Measurements from ENCODE around the gene ANKRD53.
A peak's percentile ranks its signal among the peaks of the same experiment; 100 is the strongest.

Gene ANKRD53

DNA sequence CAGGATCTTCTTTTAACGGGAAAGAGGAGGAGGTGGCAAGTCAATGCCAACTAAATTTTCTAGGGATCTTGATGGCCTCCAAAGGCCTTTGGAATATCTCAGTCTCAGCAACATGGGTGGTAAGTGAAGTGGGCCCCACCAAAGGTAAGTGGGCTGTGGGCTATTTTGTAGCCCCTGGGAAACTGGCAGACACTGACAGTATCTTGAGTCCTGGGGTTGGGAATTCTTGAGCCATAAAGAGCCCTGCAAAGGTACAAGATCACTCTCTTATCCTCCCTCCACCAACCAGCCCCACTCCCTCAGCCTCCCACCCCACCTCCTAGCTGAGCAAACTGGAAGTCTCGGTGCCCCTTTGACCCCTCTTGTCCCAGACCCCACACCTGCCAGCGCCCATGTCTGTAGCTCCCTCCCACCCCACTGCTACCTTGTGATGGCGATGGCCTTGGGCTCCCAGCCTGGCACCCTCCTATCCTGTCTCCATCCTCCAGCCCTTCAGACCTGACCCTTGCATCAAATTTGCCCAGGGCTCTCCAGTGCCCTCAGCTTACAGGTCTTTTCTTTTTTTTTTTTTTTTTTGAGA is 34.2 kb upstream of the ANKRD53 start:
- no peak for DNase-seq

DNA sequence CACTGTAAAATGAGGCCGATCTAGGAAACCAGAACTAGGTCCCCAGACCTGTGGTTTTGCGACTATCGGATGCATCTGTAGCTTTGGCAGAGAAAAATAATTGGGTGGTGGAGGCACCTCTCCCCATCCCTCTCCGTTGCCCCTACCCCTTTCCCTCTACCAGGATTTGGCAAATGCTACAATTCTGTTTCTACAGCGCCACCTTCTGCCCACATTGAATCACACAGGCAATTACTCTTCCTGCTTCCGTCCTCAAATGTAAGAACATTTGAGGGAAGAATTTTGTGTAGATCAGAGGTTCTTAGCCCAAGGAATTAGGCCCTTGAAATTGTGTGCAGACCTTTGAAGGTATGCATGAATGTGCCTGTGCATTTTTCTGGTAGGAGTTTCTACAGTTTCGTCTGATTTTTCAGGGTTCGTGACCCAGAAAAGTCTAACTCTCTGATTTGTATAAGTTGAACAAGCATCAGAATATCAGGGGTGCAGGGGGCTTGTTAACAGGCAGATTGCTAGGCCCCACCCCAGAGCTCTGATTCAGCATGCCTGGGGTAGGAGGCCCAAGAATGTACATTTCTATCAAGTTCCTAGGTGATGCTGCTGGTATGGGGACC is 31.5 kb upstream of the ANKRD53 start:
- peak; percentile 38 for DNase-seq

DNA sequence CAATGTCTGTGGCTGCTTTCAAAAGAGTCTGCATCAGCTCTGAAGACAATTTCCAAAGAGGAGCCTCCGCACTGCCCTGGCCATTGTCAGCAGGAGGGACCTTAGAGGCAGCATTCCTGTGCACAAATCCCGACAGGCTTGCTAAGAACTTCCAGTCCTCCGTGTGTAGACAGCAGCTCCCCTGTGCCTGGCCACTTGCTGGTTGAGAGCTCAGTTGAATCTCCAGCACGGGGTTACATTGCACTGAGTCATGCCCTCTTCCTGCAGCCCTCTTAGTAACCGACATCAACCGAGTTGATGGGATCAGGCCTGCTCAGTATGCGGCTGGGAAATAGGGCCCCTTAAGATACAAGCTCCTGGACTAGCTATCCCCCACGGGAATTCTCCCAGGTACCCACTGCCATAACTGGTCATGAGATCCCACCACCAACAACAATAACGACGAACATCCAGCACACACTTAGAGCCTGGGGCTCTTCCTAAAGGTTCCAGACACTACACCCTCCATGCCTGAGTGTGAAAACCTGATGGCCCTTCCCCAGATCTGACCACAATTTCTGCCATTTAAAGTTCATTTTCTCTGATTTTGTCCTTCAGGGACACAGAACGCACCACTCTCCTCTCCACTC is 30.8 kb upstream of the ANKRD53 start:
- no peak for DNase-seq

DNA sequence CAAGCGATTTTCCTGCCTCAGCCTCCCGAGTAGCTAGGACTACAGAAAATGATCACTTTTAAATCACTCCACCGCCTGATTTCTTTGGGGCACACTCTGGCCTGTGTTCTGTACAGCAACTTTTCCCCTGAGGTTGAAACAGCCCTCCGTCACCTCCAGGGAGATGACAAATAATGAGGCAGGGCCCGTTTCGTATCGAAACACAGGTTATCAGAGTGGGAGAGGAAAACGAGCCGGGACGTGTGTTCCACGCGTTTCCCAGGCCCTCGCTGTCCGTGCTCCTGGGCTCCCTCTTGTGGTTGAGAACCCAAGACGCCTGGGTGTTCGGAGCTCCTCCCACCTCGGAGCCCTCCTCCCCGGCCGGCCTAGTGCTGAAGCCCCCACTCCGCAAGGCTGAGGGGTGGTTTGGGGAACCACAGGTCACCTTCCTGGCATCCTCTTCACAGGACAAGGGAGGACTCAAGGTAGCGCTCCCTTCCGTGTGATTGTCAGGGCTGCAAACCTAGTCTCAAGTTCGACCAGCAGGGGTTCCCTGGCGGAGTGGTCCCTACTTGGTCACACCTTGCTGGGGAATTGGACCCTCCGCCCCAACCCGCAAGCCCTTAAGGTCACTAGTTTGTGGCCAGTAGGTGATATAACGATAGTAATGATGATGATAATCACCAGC is 30.0 kb upstream of the ANKRD53 start:
- no peak for DNase-seq

DNA sequence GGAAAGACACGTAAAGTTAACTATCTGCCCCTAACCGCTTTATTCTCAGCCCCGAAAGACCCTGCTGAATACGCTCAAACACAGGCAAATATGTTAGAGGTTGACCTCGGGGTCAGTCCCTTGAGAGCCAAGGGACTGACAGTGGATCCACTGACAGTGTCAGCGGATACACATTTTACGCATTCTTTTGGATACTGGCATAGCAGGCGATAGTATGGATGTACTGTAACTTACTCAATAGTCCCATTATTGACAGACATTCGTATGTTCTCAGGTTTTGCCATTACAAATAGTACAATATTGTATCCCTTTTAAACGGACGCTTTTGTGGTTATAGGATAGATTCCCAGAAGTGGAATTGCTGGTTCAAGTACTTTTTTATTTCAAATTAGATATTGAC is 29.3 kb upstream of the ANKRD53 start:
- no peak for DNase-seq

DNA sequence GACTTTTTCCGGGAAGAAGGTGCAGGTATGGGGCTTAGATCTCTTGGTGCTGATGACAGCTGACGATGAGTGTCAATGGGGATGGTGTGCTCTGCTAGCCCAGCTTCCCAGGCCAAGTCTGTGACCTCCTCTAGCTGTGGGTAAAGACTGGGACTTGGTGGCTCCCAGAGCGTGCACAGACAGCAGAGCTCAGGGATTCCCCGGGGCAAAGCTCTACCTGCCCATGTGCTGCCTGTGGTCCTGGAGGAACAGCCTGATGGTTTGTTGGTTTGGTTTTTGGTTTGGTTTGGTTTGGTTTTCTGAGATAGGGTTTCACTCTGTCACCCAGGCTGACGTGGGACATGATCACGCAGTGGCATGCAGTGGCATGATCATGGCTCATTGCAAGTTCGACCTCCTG is 23.5 kb upstream of the ANKRD53 start:
- no peak for DNase-seq

DNA sequence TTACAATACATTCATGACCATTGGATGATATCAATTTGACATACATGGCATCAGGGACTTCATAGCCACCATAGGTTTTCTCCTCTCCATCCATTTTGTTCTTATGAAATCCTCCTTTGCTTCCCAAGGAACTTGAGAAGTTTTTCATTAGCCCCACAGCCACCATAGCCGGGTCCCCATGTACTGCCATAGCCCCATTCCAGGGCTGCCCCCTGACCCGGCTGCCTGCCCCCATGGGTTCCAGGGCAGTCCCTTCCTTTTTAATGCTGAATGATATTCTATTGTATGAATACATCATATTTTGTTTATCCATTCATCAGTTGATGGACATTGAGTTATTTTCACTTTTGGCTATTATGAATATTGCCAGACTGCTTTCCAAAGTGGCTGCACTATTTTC is 22.3 kb upstream of the ANKRD53 start:
- no peak for DNase-seq

DNA sequence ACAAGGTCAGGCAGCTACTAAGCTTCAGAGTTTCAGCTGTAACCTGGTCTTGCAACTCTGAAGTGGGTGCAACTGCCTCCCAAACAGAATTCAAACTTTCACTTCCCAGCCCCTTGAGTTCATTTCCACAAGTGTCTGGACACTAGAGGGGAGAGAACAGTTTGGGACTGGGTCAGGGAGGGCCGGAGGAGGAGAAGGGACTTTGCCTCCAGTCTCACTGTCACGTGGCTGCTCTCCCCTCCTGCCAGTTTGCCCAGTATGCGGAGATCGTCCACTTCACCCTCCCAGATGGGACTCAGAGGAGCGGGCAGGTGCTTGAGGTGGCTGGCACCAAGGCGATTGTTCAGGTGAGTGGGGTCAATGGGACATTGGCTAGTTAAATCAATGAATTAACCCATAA is 20.6 kb upstream of the ANKRD53 start:
- DNase-seq, result no peak

DNA sequence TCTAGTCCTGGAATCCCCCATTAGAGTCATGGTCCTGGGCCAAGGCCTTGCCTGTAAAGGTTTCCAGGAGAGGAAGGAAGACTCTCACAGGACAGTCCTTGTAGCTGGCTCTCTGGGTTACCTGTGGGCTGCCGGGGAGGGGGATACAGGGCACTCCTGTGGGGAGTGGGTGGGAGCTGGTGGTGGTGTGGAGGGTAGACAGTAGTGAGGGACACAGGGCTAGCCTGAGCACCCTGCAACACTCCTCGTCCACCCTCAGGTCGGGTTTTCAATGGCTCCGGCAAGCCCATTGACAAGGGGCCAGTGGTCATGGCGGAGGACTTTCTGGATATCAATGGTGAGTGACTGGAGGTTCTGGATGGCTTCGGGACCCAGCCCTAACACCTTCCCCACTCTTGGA is 19.7 kb upstream of the ANKRD53 start:
- no peak for DNase-seq

DNA sequence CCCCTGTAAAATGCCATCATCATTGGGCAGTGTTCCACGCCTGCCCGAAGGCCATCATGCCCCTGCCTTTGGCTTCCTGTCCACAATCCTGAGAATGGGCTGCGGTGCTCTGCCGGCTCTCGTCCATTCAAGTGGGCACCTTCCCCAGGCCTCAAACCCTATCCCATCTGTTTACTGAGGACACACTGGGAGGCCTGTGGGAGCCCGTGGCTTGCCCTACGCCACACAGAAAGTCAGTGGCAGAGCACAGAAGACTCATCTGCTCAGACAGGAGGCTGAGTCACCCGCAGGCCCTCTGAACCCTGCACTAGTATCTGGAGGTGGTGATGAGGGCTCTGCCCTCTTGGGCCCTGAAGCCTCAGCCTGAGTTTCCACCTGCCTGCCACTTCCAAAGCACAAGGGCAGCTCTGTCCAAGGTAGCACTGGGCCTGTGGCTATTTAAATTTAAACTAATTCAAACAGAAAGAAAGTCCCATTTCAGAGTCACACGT is 19.1 kb upstream of the ANKRD53 start:
- no peak for DNase-seq

DNA sequence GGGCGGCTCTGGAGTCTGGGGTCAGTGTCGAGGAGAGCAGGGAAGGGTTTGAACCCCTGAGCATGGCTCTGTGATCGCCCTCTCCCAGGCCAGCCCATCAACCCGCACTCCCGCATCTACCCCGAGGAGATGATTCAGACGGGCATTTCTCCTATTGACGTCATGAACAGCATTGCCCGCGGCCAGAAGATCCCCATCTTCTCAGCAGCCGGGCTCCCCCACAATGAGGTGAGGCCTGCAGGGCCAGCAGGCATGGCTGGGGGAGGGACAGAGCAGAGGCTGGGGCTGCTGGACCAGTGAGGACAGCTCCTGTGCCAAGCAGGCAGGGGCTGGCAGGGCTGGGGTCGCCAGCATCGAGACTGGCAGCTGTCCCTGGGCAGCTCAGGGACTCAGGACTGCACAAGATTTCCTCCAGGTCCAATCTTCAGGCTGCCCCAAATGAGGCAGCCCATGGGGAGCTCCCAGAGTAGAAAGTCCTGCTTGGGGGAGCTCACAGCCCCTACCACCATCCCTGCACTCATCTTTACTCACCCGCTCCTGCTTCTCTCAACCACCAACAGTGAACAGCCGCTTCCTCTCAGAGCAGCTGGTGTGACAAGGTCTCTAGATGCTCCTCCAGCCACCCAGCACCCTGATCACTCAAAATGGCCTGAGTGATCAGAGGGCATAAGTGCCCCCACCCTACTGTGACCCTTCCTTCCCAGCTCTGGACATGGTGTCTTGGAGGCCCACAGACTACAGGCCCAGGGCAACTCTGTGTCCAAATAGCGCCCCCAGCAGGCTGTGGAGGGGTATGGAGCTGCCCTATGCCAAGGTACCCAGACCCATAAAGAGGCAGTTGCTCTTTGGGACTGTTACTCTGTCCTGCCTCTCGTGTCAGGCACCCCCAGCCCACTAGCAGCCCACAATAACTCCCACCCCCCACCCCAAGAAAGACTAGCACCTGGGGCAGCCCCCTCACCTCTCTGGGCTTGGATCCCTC is 18.3 kb upstream of the ANKRD53 start:
- no peak for DNase-seq

DNA sequence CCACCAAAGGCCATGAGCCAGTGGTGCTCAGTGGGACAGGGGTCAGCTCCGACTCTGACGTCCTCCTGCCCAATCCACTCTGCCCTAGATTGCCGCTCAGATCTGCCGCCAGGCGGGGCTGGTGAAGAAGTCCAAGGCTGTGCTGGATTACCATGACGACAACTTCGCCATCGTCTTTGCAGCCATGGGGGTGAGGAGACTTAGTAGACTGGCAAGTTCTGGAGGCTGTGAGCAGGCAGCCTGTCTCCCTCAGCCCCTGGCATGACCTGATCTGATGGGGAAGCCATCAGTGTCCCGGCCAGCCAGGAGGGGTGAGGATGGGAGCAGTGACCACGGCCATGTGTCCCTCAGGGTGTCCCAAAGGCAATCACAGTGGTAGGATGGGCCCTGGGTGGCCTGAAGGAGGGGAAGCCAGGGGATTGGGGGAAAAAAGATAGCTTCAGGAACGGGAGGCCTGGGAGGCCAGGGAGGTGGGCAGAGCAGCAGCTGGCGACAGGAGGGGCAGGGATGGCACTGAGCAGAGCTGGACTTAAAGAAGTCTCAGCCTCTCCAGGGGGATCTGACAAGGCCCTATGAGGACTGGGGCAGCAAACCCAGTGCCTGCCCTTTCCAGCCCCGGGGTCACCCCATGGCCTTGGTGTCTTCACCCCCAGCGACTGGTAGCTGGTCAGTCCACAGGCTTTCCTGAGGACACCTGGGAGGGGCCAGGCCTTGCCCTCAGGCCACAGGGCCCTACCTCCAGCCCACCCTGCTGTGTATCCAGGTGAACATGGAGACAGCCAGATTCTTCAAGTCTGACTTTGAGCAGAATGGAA is 17.4 kb upstream of the ANKRD53 start:
- no peak for DNase-seq

DNA sequence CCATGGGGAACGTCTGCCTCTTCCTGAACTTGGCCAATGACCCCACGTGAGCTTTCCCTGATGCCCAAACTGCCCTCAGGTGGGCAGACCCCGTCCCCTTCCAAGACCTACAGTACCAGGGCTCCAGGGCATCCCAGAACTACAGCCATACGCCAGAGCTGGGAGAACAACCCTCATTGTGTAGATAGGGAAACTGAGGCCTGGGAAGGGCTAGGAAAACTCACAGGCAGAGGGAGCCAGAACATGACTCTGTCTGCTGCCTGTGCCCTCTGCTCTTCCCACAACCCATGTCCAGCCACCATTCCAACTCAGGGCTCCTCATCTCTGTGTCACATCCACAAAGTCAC is 16.8 kb upstream of the ANKRD53 start:
- no peak for DNase-seq

DNA sequence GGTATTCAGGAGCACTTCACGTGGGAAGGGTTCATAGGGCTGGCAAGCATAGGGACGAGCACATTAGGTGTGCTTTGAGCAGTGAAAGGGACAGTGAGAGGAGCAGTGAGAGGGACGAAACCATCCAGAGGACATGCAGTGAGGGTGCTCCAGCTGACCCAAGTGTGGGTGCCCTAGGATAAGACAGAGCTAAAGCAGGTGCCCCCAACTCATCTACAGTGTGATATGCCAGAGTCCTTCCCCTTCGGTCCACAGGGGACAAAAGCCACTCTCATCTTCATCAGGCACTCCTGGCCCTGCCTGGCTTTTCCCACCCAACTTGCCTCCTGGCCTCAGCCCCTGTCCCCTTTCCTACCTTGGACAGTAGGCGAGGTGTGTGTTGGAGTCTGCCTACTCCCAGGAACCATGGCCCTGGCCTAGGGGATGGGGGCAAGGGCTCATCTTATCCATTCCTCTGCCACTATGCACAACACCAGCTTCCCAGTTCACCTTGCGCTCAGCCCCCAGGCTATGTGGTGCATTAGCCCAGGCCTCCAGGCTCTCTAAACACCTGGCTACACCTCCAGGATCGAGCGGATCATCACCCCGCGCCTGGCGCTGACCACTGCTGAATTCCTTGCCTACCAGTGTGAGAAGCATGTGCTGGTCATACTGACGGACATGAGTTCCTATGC is 16.1 kb upstream of the ANKRD53 start:
- DNase-seq, result no peak

DNA sequence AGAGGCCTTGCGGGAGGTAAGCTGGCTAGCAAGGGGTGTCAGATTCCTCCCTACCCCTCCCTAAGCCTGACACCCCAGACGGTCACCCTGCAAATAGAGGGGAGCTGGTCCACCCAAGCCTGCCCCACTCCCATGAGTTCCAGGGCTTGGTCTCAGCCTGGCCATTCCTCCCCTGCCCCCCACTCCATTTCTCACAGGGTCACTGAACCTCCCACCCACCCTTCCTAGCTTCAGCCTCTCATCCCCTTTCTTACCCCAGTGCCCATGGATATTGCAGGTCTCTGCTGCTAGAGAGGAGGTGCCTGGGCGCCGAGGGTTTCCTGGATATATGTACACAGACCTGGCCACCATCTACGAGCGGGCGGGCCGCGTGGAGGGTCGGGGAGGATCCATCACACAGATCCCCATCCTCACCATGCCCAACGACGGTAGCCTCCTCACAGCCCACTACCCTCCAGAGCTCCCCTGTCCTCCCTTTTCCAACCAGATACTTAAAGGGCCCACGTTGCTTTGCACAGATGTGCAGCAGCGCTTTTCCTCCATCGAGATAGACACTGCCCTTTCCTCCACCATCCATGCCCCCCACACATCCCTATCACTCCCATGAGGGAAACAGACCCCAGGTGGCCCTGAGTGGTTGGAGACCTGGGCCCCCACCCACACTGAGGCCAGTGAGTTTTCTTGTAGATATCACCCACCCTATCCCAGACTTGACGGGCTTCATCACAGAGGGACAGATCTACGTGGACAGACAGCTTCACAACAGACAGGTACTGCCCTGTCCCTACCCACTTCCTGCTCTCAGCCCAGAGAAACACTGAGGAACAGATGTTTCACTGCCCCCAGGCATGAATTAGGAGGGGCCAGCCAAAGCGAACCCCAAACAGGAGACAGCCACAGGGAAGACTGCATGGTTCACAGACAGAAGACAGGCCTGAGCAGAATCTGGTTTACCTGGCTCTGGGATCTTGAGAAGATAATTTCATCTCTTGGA is 15.2 kb upstream of the ANKRD53 start:
- DNase-seq, result no peak

DNA sequence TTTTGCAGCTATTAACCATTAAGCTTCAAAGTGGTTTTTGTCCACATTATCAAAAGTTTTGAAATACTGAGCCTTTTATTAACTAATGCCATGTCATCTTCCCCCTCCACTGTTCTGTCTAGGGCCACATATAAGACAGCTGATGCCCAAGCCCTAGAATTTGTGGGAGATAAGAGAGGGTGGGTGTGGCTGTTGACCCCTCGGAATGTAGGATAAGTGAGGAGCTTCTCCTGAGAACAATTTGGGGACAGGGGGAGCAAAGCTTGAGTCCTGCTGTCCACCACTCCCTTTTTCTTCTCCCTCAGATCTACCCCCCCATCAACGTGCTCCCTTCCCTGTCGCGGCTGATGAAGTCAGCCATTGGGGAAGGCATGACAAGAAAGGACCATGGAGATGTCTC is 14.3 kb upstream of the ANKRD53 start:
- DNase-seq, result no peak

DNA sequence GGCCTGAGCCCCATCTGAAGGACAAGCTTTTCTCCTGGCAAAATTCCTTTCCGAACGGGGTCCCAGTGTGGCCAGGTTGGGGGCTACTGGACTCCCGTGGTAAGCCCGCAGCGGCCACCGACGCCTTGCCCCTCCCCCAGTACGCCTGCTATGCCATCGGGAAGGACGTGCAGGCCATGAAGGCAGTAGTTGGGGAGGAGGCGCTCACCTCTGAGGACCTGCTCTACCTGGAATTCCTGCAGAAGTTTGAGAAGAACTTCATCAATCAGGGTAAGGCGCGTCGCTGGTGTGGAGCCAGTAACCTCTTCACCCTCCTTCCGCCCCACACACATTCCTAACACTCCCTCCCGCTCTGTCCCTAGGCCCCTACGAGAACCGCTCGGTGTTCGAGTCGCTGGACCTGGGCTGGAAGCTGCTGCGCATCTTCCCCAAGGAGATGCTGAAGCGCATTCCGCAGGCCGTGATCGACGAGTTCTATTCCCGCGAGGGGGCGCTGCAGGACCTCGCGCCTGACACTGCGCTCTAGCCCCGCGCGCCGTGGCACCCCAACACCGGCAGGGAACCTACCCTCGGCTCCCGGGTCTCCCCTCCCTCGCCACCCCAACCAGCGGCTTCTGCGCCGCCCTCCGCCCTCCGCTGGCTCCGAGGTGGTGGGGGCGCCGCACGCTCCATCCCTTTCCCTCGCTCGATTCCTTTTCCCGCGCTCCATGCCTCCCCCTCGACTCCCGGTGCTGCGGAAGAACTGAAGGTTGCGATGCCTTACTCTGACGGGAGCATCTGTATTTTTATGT is 13.6 kb upstream of the ANKRD53 start:
- no peak for DNase-seq

DNA sequence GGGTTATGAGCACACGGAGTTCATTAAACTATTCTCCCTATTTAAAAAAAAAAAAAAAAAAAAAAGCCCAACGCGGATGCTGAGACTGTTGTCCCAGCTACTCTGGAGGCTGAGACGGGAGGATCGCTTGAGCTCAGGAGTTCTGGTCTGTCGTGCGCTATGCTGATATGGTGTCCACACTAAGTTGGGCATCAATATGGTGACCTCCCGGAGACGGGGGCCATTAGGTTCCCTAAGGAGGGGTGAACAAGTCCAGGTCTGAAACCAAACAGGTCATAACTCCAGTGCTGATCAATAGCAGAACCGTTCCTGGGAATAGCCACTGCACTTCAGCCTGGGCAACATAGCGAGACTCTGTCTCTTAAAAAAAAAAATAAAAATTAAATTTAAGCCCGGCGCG is 12.9 kb upstream of the ANKRD53 start:
- no peak for DNase-seq

DNA sequence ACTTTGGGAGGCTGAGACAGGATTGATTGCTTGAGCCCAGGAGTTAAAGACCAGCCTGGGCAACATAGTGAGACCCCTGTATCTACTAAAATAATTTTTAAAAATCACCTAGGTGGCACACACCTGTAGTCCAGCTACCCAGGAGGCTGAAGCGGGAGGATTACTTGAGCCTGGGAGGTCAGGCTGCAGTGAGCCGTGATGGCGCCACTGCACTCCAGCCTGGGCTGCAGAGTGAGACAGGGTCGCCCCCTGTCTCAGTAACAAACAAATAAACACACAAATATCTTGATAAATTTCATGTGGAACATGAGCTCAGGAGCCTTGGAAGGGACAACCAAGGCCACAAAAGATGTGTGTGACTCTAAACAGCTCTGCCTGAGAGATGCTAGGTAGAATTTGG is 11.7 kb upstream of the ANKRD53 start:
- DNase-seq, result no peak

Measured in SHP77 treated with DMSO at 0.1 percent for 48 hours (cell line).